SK-N-SH treated with all-trans-retinoic acid at 6 μM for 48 hours (cell line): ENCODE measurements around the gene SHANK2.

ENCODE experiments used
- ATAC-seq: fragments of 200-7000 bp; cut with Tn5 transposase; 3 replicates; pipeline ENCODE4 v1.9.1; 2020; ENCODE audit warnings: mild to moderate bottlenecking, moderate library complexity
- ESRRG ChIP-seq: fragments of 250-450 bp; sonication (Bioruptor Pico); IDR thresholded peaks from 2 replicates; pipeline ENCODE4 v1.6.1; 2021; ENCODE audit warnings: mild to moderate bottlenecking
- ISL1 ChIP-seq: fragments of 250-450 bp; sonication (Bioruptor Pico); IDR thresholded peaks from 2 replicates; pipeline ENCODE4 v2.1.2; 2022; ENCODE audit warnings: mild to moderate bottlenecking, moderate library complexity
- PPARA ChIP-seq: fragments of 250-450 bp; sonication (Bioruptor Pico); IDR thresholded peaks from 2 replicates; pipeline ENCODE4 v1.5.0; 2020; ENCODE audit warnings: mild to moderate bottlenecking, borderline replicate concordance
- RARB ChIP-seq: fragments of 250-450 bp; sonication (Bioruptor Pico); IDR thresholded peaks from 2 replicates; pipeline ENCODE4 v1.8.0; 2021; ENCODE audit warnings: mild to moderate bottlenecking, moderate library complexity
- TOX ChIP-seq: fragments of 250-450 bp; sonication (Bioruptor Pico); IDR thresholded peaks from 2 replicates; pipeline ENCODE4 v1.8.0; 2021; ENCODE audit warnings: mild to moderate bottlenecking, moderate library complexity, borderline replicate concordance
- ZC3H10 ChIP-seq: fragments of 250-450 bp; sonication (Bioruptor Pico); IDR thresholded peaks from 2 replicates; pipeline ENCODE4 v1.5.1; 2021; ENCODE audit warnings: mild to moderate bottlenecking, moderate library complexity
- ZNF565 ChIP-seq: fragments of 450-650 bp; formaldehyde crosslinking; conservative IDR thresholded peaks from 2 replicates; pipeline ENCODE4 v1.5.0; 2020; ENCODE audit warnings: low read depth, mild to moderate bottlenecking, moderate library complexity

SHANK2 gene

GRCh38 chr11:71202598-71202944 is 49.8 kb downstream of the SHANK2 start:
- TF ChIP-seq ISL1 (no peak), ESRRG (CRISPR knock-in tag) (no peak), TOX (CRISPR knock-in tag) (no peak), ZNF565 (CRISPR knock-in tag) (no peak), RARB (CRISPR knock-in tag) (no peak), PPARA (CRISPR knock-in tag) (no peak), ZC3H10 (CRISPR knock-in tag) (no peak)
- no peak for ATAC-seq
